AG04449 (cell line): ENCODE results near the gene PLD1.

Source experiments
- CTCF ChIA-PET: fragments of 350-600 bp; formaldehyde crosslinking; extraction: SDS; loops from one replicate; lab custom pipeline; 2021; ENCODE audit warnings: antibody characterized with exemption; lab: Yijun Ruan, JAX
- POLR2A ChIA-PET: fragments of 400-600, 350-600 bp; formaldehyde crosslinking; extraction: SDS; loops from one replicate; lab custom pipeline; 2020; ENCODE audit warnings: antibody characterized with exemption, inconsistent platforms; lab: Yijun Ruan, JAX
- DNase-seq: peaks from one replicate; pipeline ENCODE4 v3.0.0-alpha.2; 2010; ENCODE audit warnings: low read depth, low spot score
- H3K4me3 ChIP-seq: 2 replicates; pipeline ENCODE4 v1.5.1; 2011; ENCODE audit warnings: low read depth, mild to moderate bottlenecking, control low read depth, low read length
- CTCF ChIP-seq: IDR thresholded peaks from one replicate; pipeline ENCODE4 v1.5.1; 2011; ENCODE audit warnings: mild to moderate bottlenecking, moderate library complexity, low read length, control low read depth, inconsistent platforms; ENCODE audit not compliant: insufficient read depth; ENCODE audit errors: missing control alignments

Gene PLD1

GRCh38 chr3:171729452-171730334, 80.6 kb downstream of the PLD1 start:
- DNase-seq: no peak
- CTCF ChIA-PET: no interaction called here
- POLR2A ChIA-PET: no interaction called here
- no peak overlapping the region for H3K4me3 ChIP-seq
- no peak for TF ChIP-seq CTCF

- H3K4me3 ChIP-seq: no peak overlapping the region
- ChIA-PET POLR2A (no interaction called here), CTCF (no interaction called here)
- TF ChIP-seq CTCF: no peak
- no peak for DNase-seq
Observed at GRCh38 chr3:171727288-171727687, 83.0 kb downstream of the PLD1 start.

GRCh38 chr3:171718493-171719185, 91.6 kb downstream of the PLD1 start:
- DNase-seq: no peak
- CTCF ChIA-PET: no interaction called here
- H3K4me3 ChIP-seq: no peak overlapping the region
- POLR2A ChIA-PET: no interaction called here
- TF ChIP-seq CTCF: no peak

- DNase-seq: no peak
- no peak overlapping the region for H3K4me3 ChIP-seq
- POLR2A ChIA-PET: no interaction called here
- CTCF ChIA-PET: interaction anchor here (1.7 kb wide), 1 partner anchor 12 kb away, joined by 5 read pairs; no protein-coding TSS in a partner anchor
- TF ChIP-seq CTCF: no peak
Observed at GRCh38 chr3:171715155-171715554, 95.1 kb downstream of the PLD1 start.

- POLR2A ChIA-PET: no interaction called here
- CTCF ChIA-PET: interaction anchor here (0.6 to 2.4 kb wide), 3 partner anchors 9 to 283 kb away, joined by 3 to 10 read pairs (median 5); no protein-coding TSS in a partner anchor
- H3K4me3 ChIP-seq: no peak overlapping the region
- TF ChIP-seq CTCF: no peak
- peak; percentile 2 for DNase-seq
Observed at GRCh38 chr3:171712171-171712938, 97.9 kb downstream of the PLD1 start.
